Fibroblast of mammary gland (primary cell): ENCODE measurements around the gene MICU1.

ENCODE experiments used
- DNase-seq: peaks from one replicate; pipeline ENCODE4 v3.0.0-alpha.2; 2010; ENCODE audit warnings: low read depth
- H3K4me3 ChIP-seq: 2 replicates; pipeline ENCODE4 v1.5.1; 2011; ENCODE audit warnings: low read depth, mild to moderate bottlenecking, low read length, moderate library complexity; ENCODE audit not compliant: control insufficient read depth
- TF ChIP-seq, protein P1 (sequence below): conservative IDR thresholded peaks from 2 replicates; pipeline ENCODE4 v1.5.1; 2011; ENCODE audit warnings: low read depth, low read length, inconsistent platforms; ENCODE audit not compliant: control insufficient read depth, insufficient read depth

The MICU1 gene

DNA sequence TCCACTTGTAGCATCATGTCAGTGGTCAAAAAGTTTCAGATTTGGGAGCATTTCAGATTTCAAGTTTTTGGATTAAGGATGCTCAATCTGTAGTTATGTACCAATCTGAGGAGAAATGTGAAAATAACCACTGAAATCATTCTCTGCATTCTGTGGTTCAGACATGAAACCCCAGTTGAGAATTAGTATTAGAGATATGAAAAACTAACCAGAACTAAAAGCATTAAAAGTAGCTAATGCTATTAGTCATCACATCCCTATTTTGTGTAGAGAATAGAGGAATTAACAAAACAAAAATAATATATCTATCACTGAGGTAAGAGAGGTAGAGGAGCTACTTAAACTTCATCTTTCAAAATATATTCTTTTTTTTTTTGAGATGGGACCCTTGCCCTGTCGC, 28.0 kb downstream of the MICU1 start:
- no peak overlapping the region for H3K4me3 ChIP-seq
- TF ChIP-seq, protein P1, sequence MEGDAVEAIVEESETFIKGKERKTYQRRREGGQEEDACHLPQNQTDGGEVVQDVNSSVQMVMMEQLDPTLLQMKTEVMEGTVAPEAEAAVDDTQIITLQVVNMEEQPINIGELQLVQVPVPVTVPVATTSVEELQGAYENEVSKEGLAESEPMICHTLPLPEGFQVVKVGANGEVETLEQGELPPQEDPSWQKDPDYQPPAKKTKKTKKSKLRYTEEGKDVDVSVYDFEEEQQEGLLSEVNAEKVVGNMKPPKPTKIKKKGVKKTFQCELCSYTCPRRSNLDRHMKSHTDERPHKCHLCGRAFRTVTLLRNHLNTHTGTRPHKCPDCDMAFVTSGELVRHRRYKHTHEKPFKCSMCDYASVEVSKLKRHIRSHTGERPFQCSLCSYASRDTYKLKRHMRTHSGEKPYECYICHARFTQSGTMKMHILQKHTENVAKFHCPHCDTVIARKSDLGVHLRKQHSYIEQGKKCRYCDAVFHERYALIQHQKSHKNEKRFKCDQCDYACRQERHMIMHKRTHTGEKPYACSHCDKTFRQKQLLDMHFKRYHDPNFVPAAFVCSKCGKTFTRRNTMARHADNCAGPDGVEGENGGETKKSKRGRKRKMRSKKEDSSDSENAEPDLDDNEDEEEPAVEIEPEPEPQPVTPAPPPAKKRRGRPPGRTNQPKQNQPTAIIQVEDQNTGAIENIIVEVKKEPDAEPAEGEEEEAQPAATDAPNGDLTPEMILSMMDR: no peak
- no peak for DNase-seq

DNA sequence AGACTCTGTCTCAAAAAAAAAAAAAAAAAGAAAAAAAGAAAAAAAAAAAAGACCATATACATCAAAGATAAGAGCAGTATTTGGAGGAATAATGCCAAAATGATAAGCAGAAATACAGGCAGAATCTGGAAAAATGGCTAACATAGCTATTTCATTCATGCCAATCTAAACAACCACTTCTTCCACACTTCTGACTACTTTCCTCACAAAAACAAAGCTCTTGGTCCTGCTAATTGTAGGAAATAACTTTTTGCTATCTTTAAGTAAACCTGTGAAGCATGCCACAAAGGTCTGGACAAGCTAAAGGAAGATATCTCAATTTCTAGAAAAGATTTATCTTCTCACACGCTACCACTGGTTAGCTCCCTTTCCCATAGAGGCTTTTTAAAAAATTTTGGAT, 30.4 kb downstream of the MICU1 start:
- H3K4me3 ChIP-seq: no peak overlapping the region
- DNase-seq: no peak
- TF ChIP-seq, protein P1: no peak

DNA sequence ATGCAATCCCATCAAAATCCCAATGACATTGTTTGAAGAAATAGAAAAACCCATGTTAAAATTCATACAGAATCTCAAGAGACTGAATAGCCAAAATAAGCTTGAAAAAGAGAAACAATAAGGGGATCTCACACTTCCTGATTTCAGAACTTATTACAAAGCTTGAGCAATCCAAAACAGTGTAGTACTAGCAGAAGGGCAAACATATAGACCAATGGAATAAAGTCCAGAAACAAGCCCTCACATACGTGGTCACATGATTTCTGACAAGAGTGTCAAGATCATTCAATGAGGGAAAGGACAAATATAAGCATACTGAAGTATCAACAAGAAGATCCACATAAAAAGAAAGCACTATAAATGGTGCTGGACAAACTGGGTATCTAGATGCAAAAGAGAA, 31.9 kb downstream of the MICU1 start:
- DNase-seq: no peak
- no peak overlapping the region for H3K4me3 ChIP-seq
- TF ChIP-seq, protein P1: no peak

DNA sequence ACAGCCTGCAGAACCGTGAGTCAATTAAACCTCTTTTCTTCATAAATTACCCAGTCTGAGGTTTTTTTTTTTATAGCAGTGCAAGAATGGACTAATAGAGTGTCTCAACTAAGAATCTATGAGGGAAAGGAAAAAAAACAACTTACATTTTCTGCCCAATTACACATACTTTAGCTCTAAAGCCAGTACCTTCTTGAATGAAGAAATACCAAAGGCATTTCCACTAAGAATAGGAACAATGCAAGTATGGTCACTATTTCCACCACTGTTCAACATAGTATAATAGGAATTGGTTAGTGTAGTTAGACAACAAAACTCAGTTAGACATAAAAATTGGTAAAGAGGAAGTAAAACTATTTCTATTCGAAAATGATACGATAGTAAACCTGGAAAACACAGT, 37.6 kb downstream of the MICU1 start:
- DNase-seq: no peak
- no peak overlapping the region for H3K4me3 ChIP-seq
- TF ChIP-seq, protein P1: no peak

DNA sequence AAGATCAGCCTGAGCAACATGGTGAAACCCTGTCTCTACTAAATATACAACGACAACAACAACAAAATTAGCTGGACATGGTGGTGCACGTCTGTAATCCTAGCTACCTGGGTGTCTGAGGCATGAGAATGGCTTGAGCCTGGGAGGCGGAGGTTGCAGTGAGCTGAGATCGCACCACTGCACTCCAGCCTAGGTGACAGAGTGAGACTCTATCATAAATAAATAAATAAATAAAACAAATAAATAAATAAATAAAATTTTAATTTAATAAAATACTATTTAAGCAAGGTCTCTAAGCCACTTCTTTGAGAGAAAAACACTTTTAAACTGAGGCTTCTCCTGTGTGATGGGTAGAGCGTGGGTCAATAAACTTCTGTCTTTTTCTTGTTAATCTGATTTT, 38.3 kb downstream of the MICU1 start:
- TF ChIP-seq, protein P1: no peak
- H3K4me3 ChIP-seq: no peak overlapping the region
- no peak for DNase-seq

DNA sequence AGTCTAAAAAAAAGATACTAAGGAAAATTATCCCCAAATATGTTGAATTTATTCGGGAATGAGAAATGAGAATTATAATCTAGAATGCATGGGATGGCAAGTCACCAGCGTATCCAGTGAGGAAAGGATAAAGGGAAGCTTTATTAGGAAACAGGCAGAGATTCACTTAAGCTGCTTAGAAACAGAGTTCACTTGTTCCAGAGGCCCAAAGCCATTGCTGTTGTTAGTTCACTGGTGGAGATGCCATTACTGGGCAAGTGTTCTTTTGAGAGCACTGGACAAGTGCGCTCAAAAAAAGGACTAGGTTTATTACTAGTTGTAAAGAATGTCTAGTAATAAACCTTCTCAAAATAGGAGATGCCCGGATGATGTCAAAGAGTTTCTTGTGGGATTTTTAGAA, 51.2 kb downstream of the MICU1 start:
- TF ChIP-seq, protein P1: no peak
- H3K4me3 ChIP-seq: no peak overlapping the region
- no peak for DNase-seq

DNA sequence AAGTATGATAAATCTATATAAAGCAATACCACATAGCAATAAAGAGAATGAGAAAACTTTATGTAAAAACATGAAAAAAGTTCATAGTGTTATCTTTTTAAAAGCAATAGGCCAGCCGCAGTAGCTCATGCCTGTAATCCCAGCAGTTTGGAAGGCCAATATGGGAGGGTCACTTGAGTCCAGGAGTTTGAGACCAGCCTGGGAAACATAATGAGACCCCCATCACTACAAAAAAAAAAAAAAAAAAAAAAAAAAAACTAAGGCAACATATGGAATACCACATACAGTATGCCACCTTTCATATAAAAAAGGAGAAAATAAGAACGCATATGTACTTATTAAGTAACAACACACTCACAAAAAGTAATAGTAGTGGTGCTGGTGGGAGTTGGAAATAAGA, 52.8 kb downstream of the MICU1 start:
- TF ChIP-seq, protein P1: no peak
- DNase-seq: no peak
- no peak overlapping the region for H3K4me3 ChIP-seq
